RWPE2 (cell line): ENCODE measurements around the gene DENND2C.
A peak's percentile ranks its signal among the peaks of the same experiment; 100 is the strongest.

Experiments used
- ATAC-seq: fragments of 200-7000 bp; cut with Tn5 transposase; 3 replicates; pipeline ENCODE4 v1.9.1; 2021; ENCODE audit warnings: low read depth
- DNase-seq: peaks from one replicate; pipeline ENCODE4 v3.0.0-alpha.2; 2020; ENCODE audit warnings: low spot score
- H3K27ac ChIP-seq: fragments of 450-650 bp; 2 replicates; pipeline ENCODE4 v1.5.1; 2017; ENCODE audit warnings: mild to moderate bottlenecking; ENCODE audit not compliant: poor library complexity, severe bottlenecking
- H3K27me3 ChIP-seq: fragments of 250-450 bp; sonication (Bioruptor Pico); 2 replicates; pipeline ENCODE4 v1.5.1; 2021; ENCODE audit warnings: mild to moderate bottlenecking, moderate library complexity; ENCODE audit not compliant: insufficient read depth, poor library complexity, severe bottlenecking
- H3K36me3 ChIP-seq: fragments of 250-450 bp; sonication (Bioruptor Pico); 2 replicates; pipeline ENCODE4 v1.5.1; 2020; ENCODE audit warnings: low read depth, mild to moderate bottlenecking, moderate library complexity
- H3K4me1 ChIP-seq: fragments of 250-450 bp; sonication (Bioruptor Pico); 2 replicates; pipeline ENCODE4 v1.5.1; 2021; ENCODE audit warnings: mild to moderate bottlenecking, moderate library complexity; ENCODE audit not compliant: insufficient read depth, poor library complexity, severe bottlenecking
- H3K4me3 ChIP-seq: fragments of 250-450 bp; sonication (Bioruptor Pico); 2 replicates; pipeline ENCODE4 v1.5.1; 2021; ENCODE audit warnings: mild to moderate bottlenecking, moderate library complexity; ENCODE audit not compliant: severe bottlenecking
- H3K9me3 ChIP-seq: fragments of 250-450 bp; sonication (Bioruptor Pico); 2 replicates; pipeline ENCODE4 v1.5.1; 2021; ENCODE audit warnings: mild to moderate bottlenecking, moderate library complexity; ENCODE audit not compliant: severe bottlenecking
- TF ChIP-seq, protein P1 (sequence below): fragments of 450-650 bp; IDR thresholded peaks from one replicate; pipeline ENCODE4 v1.5.1; 2017; ENCODE audit warnings: mild to moderate bottlenecking, moderate library complexity; ENCODE audit not compliant: poor library complexity, severe bottlenecking

The DENND2C gene

GRCh38 chr1:114638910-114639309 is 30.9 kb downstream of the DENND2C start:
- H3K36me3 ChIP-seq, result no peaks in the 10 kb centered on the region
- TF ChIP-seq, protein P1, sequence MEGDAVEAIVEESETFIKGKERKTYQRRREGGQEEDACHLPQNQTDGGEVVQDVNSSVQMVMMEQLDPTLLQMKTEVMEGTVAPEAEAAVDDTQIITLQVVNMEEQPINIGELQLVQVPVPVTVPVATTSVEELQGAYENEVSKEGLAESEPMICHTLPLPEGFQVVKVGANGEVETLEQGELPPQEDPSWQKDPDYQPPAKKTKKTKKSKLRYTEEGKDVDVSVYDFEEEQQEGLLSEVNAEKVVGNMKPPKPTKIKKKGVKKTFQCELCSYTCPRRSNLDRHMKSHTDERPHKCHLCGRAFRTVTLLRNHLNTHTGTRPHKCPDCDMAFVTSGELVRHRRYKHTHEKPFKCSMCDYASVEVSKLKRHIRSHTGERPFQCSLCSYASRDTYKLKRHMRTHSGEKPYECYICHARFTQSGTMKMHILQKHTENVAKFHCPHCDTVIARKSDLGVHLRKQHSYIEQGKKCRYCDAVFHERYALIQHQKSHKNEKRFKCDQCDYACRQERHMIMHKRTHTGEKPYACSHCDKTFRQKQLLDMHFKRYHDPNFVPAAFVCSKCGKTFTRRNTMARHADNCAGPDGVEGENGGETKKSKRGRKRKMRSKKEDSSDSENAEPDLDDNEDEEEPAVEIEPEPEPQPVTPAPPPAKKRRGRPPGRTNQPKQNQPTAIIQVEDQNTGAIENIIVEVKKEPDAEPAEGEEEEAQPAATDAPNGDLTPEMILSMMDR, result no peak
- H3K4me3 ChIP-seq, result no peak overlapping the region
- H3K27ac ChIP-seq, result no peak overlapping the region
- H3K9me3 ChIP-seq, result no peaks in the 10 kb centered on the region
- ATAC-seq (no peak), DNase-seq (no peak)
- no peaks in the 10 kb centered on the region for H3K4me1 ChIP-seq
- H3K27me3 ChIP-seq, result no peaks in the 10 kb centered on the region

GRCh38 chr1:114632427-114632826 is 37.4 kb downstream of the DENND2C start:
- no peak for DNase-seq
- no peak overlapping the region for H3K27ac ChIP-seq
- no peaks in the 10 kb centered on the region for H3K27me3 ChIP-seq
- no peak for ATAC-seq
- H3K36me3 ChIP-seq, result no peaks in the 10 kb centered on the region; the same call in 1 of the 2 replicates
- no peak overlapping the region for H3K4me3 ChIP-seq
- H3K9me3 ChIP-seq, result peaks cover 3% of the 10 kb centered on the region
- no peaks in the 10 kb centered on the region for H3K4me1 ChIP-seq
- TF ChIP-seq, protein P1, result no peak

- no peaks in the 10 kb centered on the region; the same call in 1 of the 2 replicates for H3K36me3 ChIP-seq
- TF ChIP-seq, protein P1, result no peak
- DNase-seq (no peak), ATAC-seq (no peak)
- H3K4me3 ChIP-seq, result no peak overlapping the region
- no peaks in the 10 kb centered on the region for H3K27me3 ChIP-seq
- H3K4me1 ChIP-seq, result no peaks in the 10 kb centered on the region
- no peak overlapping the region for H3K27ac ChIP-seq
- H3K9me3 ChIP-seq, result peaks cover under 1% of the 10 kb centered on the region
Observed at GRCh38 chr1:114627107-114627506, 42.7 kb downstream of the DENND2C start.

DNA sequence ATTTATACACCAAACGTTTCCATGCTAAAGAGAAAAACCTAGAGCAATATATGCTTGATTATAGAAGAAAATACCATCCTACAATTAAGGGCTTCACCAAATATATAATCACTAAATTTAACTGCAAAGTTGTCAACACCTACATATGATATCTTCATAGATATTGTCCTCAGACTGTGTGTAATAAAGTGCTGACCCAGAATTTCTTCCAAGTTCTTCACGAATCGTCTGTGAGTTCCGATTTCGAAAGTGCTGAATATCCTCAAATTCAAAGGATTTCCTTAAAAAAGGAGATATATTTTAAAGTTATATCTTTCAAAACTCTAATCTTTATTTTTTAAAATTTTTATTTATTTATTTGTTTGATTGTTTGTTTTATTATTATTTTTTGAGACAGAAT is 46.5 kb downstream of the DENND2C start:
- no peaks in the 10 kb centered on the region for H3K9me3 ChIP-seq
- H3K27me3 ChIP-seq, result no peaks in the 10 kb centered on the region
- DNase-seq (no peak), ATAC-seq (no peak)
- no peak overlapping the region for H3K4me3 ChIP-seq
- no peaks in the 10 kb centered on the region for H3K36me3 ChIP-seq
- H3K4me1 ChIP-seq, result peaks cover 16% of the 10 kb centered on the region
- TF ChIP-seq, protein P1, result no peak
- no peak overlapping the region for H3K27ac ChIP-seq

- peaks cover 19% of the 10 kb centered on the region for H3K4me1 ChIP-seq
Observed at GRCh38 chr1:114620419-114620818, 49.4 kb downstream of the DENND2C start.

More at GRCh38 chr1:114620419-114620818, 49.4 kb downstream of the DENND2C start:
- TF ChIP-seq, protein P1, result peak; percentile 27
- peaks cover 8% of the 10 kb centered on the region for H3K36me3 ChIP-seq
- no peaks in the 10 kb centered on the region for H3K9me3 ChIP-seq
- no peaks in the 10 kb centered on the region for H3K27me3 ChIP-seq
- ATAC-seq, result no peak
- no peak overlapping the region for H3K27ac ChIP-seq
- DNase-seq, result no peak
- H3K4me3 ChIP-seq, result no peak overlapping the region
